ENCODE data around the gene MUC5B. TPM values are rescaled to one million over a fixed set of nuclear protein-coding genes. Genes with fewer than 3 reads are reported as not detected.

The MUC5B gene
- total RNA-seq, 1 experiment from 2014 or later, result 24.3 TPM

- BruUV-seq (replicated peaks), result no TSS peak
- Histone ChIP-seq H3F3A (ENCODE audit: low read length, unreplicated experiment) (no peaks in the 10 kb centered on the region), H3K79me2 (ENCODE audit: low read length) (no peaks in the 10 kb centered on the region), H3K9ac (ENCODE audit: low read length) (no peak overlapping the region), H2AFZ (ENCODE audit: low read length) (no peak overlapping the region), H3K9me2 (replicated peaks; ENCODE audit: low read length) (no peaks in the 10 kb centered on the region), H3K36me3 (ENCODE audit: low read depth, low read length) (no peaks in the 10 kb centered on the region), H3K9me3 (ENCODE audit: low read length) (no peaks in the 10 kb centered on the region), H3K4me1 (ENCODE audit: insufficient read depth, low read length) (peaks cover 4% of the 10 kb centered on the region), H3K27me3 (ENCODE audit: low read length) (no peaks in the 10 kb centered on the region), H3K4me2 (ENCODE audit: low read length) (no peak overlapping the region), H3K27ac (ENCODE audit: low read length) (no peak overlapping the region), H4K20me1 (ENCODE audit: low read length) (no peaks in the 10 kb centered on the region), H3K4me3 (ENCODE audit: low read length) (no peak overlapping the region)
- TF ChIP-seq EZH2 (IDR thresholded peaks at IDR 0.05; ENCODE audit: low read length, unreplicated experiment) (no peak), CTCF (conservative IDR thresholded peaks at IDR 0.05; ENCODE audit: low read depth, low read length) (no peak)
- ChIA-PET CTCF (no interaction called here), POLR2A (ENCODE audit: unreplicated experiment) (no interaction called here)
- intact Hi-C loops (cut with micrococcal nuclease), result no loop called here
- no peak for DNase-seq
- ATAC-seq, result no peak
Measured at GRCh38 chr11:1257366-1257765, 34.5 kb downstream of the MUC5B start.

DNA sequence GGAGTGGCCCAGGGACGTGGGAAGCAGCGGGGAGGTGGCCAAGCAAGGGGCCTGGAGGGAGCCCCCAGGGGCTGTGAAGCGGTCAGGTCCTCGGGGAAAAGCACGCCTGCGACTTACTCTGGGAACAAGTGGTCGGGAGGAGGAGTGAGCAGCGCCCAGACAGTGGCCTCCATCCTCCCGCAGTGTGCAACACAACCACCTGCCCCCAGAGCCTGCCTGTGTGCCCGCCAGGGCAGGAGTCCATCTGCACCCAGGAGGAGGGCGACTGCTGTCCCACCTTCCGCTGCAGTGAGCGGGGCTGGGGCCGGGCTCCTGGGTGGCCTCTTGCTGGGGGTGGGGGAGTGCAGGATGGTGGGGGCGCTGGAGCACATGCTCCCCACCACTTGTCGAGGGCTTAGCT lies 35.0 kb downstream of the MUC5B start:
- BruUV-seq (replicated peaks), result no TSS peak
- no peaks in the 10 kb centered on the region for H3K36me3 ChIP-seq (ENCODE audit: low read depth, low read length)
- H3K27me3 ChIP-seq (ENCODE audit: low read length), result no peaks in the 10 kb centered on the region
- no peak for TF ChIP-seq EZH2phosphoT487 (IDR thresholded peaks at IDR 0.05; ENCODE audit: borderline replicate concordance, low read length)
- H4K20me1 ChIP-seq (ENCODE audit: low read length), result no peaks in the 10 kb centered on the region
- H3K9me2 ChIP-seq (replicated peaks; ENCODE audit: low read length), result no peaks in the 10 kb centered on the region
- intact Hi-C loops (cut with micrococcal nuclease), result no loop called here
- no peak overlapping the region for H3K27ac ChIP-seq (ENCODE audit: low read length)
- no peak for DNase-seq
- H3K9me3 ChIP-seq (ENCODE audit: low read length), result no peaks in the 10 kb centered on the region
- H3K4me3 ChIP-seq (ENCODE audit: low read length), result no peak overlapping the region
- no peaks in the 10 kb centered on the region for H3F3A ChIP-seq (ENCODE audit: low read length, unreplicated experiment)
- H3K4me1 ChIP-seq (ENCODE audit: insufficient read depth, low read length), result peaks cover 8% of the 10 kb centered on the region
- POLR2A ChIA-PET (ENCODE audit: unreplicated experiment), result no interaction called here
- no peak overlapping the region for H2AFZ ChIP-seq (ENCODE audit: low read length)
- H3K79me2 ChIP-seq (ENCODE audit: low read length), result no peaks in the 10 kb centered on the region
- CTCF ChIA-PET, result no interaction called here
- ATAC-seq, result no peak
- no peak overlapping the region for H3K9ac ChIP-seq (ENCODE audit: low read length)
- no peak overlapping the region for H3K4me2 ChIP-seq (ENCODE audit: low read length)

DNA sequence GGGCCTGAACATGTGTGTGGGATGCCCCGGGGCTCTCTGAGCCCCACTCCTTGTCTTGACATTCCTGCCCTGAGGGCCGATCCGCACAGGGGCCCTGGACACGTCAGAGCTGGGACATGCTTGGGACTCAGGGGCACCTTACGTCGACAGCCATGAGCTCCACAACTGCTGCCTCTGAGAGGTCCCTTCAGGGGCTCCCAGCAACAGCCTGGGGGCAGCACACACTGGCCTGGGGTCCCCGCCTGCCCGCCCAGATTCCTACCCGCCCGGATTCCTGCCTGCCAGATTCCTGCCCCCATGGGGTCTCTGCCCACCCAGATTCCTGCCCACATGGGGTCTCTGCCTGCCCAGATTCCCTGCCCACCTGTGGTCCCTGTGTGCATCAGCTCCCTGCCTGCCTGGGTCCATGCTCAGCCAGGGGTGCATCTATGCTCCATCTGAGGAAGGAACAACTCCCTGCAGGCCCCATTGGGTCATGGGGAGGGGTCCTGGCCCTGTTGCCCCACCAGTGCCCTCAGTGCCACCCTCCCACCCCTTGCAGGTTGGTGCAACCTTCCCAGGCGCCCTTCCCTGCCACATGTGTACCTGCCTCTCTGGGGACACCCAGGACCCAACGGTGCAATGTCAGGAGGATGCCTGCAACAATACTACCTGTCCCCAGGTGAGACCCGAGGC lies 35.7 kb downstream of the MUC5B start:
- H3K4me3 ChIP-seq (ENCODE audit: low read length), result no peak overlapping the region
- no peaks in the 10 kb centered on the region for H3K79me2 ChIP-seq (ENCODE audit: low read length)
- H4K20me1 ChIP-seq (ENCODE audit: low read length), result no peaks in the 10 kb centered on the region
- no peaks in the 10 kb centered on the region for H3K27me3 ChIP-seq (ENCODE audit: low read length)
- H3K9me2 ChIP-seq (replicated peaks; ENCODE audit: low read length), result no peaks in the 10 kb centered on the region
- no peak for ATAC-seq
- H3K36me3 ChIP-seq (ENCODE audit: low read depth, low read length), result no peaks in the 10 kb centered on the region
- no peak overlapping the region for H2AFZ ChIP-seq (ENCODE audit: low read length)
- peaks cover 13% of the 10 kb centered on the region for H3K4me1 ChIP-seq (ENCODE audit: insufficient read depth, low read length)
- BruUV-seq (replicated peaks), result no TSS peak
- H3K9me3 ChIP-seq (ENCODE audit: low read length), result no peaks in the 10 kb centered on the region
- CTCF ChIA-PET, result no interaction called here
- TF ChIP-seq EZH2 (IDR thresholded peaks at IDR 0.05; ENCODE audit: low read length, unreplicated experiment), result no peak
- TF ChIP-seq CTCF (conservative IDR thresholded peaks at IDR 0.05; ENCODE audit: low read depth, low read length), result no peak
- TF ChIP-seq EZH2phosphoT487 (IDR thresholded peaks at IDR 0.05; ENCODE audit: borderline replicate concordance, low read length), result no peak
- POLR2A ChIA-PET (ENCODE audit: unreplicated experiment), result no interaction called here
- no peaks in the 10 kb centered on the region for H3F3A ChIP-seq (ENCODE audit: low read length, unreplicated experiment)
- no peak for DNase-seq
- no peak overlapping the region for H3K27ac ChIP-seq (ENCODE audit: low read length)
- no peak overlapping the region for H3K9ac ChIP-seq (ENCODE audit: low read length)
- no peak overlapping the region for H3K4me2 ChIP-seq (ENCODE audit: low read length)
- intact Hi-C loops (cut with micrococcal nuclease), result no loop called here

All from PC-3 (cell line).